ENCODE results near the gene DLX1.

The DLX1 gene

DNA sequence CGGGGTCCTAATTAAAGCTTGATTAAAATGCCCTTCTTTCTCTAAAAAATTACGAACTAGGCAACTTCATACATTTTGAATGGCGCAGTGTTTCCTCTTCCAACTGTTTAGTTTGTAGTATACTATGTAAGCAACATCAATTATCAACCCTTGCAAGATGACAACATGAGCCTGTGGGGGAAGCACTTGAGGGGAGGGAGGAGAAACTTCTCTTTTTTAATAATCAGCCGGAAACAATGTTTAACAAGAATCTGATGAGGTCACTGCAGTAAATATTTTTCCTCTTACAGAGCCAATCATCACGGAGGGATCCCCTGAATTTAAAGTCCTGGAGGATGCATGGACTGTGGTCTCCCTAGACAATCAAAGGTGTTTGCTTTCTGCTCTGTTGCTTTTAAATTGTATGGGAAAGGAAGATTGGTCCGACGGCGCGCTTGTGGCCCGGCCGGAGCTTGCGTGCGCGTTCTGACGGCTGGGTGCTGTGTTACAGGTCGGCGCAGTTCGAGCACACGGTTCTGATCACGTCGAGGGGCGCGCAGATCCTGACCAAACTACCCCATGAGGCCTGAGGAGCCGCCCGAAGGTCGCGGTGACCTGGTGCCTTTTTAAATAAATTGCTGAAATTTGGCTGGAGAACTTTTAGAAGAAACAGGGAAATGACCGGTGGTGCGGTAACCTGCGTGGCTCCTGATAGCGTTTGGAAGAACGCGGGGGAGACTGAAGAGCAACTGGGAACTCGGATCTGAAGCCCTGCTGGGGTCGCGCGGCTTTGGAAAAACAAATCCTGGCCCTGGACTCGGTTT is 5.3 kb upstream of the DLX1 start:
- H3K4me1 ChIP-seq (ENCODE audit: control insufficient read depth in 1 of 2, insufficient read depth in 1 of 2, low read depth in 1 of 2, low read length in 1 of 2) = peaks cover 42 to 48% of the 10 kb centered on the region in 2 experiments
- H3K9me3 ChIP-seq = no peaks in the 10 kb centered on the region
- H3K27ac ChIP-seq = no peak overlapping the region
- H3K4me3 ChIP-seq (ENCODE audit: low read depth in 1 of 2, low read length in 1 of 2) = peak overlapping the region; percentile 46 to 64
- peaks cover 89% of the 10 kb centered on the region for H3K27me3 ChIP-seq
- H3K36me3 ChIP-seq = no peaks in the 10 kb centered on the region
- TF ChIP-seq, protein P1, sequence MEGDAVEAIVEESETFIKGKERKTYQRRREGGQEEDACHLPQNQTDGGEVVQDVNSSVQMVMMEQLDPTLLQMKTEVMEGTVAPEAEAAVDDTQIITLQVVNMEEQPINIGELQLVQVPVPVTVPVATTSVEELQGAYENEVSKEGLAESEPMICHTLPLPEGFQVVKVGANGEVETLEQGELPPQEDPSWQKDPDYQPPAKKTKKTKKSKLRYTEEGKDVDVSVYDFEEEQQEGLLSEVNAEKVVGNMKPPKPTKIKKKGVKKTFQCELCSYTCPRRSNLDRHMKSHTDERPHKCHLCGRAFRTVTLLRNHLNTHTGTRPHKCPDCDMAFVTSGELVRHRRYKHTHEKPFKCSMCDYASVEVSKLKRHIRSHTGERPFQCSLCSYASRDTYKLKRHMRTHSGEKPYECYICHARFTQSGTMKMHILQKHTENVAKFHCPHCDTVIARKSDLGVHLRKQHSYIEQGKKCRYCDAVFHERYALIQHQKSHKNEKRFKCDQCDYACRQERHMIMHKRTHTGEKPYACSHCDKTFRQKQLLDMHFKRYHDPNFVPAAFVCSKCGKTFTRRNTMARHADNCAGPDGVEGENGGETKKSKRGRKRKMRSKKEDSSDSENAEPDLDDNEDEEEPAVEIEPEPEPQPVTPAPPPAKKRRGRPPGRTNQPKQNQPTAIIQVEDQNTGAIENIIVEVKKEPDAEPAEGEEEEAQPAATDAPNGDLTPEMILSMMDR (IDR thresholded peaks at IDR 0.05) = no peak

DNA sequence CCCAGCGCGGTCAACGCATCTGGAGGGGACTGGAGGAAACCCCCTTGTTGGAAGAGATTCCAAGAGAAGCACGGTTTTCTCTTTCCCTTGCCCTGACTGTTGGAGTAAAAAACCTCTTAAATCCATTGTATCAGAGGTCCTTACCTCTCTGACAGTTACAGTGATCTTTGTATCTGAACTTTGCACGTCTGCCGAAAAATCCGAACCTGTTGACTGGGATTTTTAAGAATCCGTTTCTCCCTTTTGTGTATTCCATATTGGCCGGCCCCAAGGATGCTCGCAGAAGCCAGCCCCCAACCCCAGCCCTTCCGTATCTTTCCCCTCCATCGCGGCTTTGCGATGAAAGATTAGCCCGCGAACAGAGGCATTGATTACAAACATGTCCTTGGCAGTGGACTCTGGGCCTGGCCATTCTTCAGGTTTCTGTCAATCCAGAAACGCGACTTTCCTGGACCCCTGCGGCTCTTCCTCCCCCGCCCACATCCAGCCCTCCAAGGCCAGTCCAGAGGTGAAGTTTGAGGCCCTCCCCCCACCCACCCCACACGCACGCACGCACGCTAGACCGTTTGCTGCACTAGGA is 4.6 kb upstream of the DLX1 start:
- Histone ChIP-seq H3K4me1 (ENCODE audit: control insufficient read depth in 1 of 2, insufficient read depth in 1 of 2, low read depth in 1 of 2, low read length in 1 of 2) (peaks cover 49 to 54% of the 10 kb centered on the region in 2 experiments), H3K27me3 (peaks cover 96% of the 10 kb centered on the region), H3K4me3 (ENCODE audit: low read depth in 1 of 2, low read length in 1 of 2) (peak overlapping the region; percentile 46 to 64), H3K9me3 (no peaks in the 10 kb centered on the region), H3K36me3 (no peaks in the 10 kb centered on the region), H3K27ac (no peak overlapping the region)
- TF ChIP-seq, protein P1 (IDR thresholded peaks at IDR 0.05) = no peak

DNA sequence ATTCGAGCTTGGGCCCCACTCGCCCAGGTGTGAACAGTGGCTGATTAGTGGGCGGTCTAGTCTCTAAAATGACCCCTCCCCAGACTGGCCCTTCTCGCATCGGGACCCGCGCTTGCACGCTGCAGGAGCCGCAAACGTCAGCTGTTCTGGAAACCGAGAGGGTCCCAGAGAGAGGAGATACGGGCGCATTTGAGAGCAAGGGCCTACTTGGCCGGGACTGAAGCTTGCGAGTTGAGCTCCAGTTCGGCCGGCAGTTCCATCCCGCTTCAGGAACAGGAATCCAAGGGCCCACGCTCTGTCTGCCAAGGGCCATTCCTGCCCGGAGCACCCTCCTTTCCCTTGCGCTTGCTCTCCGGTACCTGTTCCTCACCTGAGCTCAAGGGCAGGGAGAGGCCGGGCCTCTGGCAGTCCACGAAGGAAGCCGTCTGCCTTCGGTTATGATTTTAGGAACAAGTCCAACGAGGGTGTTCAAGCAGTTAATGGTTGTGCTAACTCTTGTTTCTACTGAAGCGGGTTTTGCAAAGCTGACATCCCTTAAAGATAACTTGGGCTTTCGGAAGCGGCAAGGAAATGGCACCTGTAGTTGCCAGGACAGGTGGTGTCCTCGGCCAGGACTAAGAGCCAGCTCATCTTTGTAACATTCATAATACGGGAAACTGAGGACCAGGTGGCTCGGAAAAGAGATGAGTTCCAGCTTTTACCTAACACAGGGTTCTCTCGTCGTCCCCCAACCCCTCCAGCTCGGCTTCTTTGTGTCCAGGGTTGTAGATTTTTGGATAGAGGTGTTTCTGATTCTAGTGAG is 3.9 kb upstream of the DLX1 start:
- H3K27ac ChIP-seq = no peak overlapping the region
- H3K4me1 ChIP-seq (ENCODE audit: control insufficient read depth in 1 of 2, insufficient read depth in 1 of 2, low read depth in 1 of 2, low read length in 1 of 2) = peaks cover 56 to 61% of the 10 kb centered on the region in 2 experiments
- peaks cover 100% of the 10 kb centered on the region for H3K27me3 ChIP-seq

DNA sequence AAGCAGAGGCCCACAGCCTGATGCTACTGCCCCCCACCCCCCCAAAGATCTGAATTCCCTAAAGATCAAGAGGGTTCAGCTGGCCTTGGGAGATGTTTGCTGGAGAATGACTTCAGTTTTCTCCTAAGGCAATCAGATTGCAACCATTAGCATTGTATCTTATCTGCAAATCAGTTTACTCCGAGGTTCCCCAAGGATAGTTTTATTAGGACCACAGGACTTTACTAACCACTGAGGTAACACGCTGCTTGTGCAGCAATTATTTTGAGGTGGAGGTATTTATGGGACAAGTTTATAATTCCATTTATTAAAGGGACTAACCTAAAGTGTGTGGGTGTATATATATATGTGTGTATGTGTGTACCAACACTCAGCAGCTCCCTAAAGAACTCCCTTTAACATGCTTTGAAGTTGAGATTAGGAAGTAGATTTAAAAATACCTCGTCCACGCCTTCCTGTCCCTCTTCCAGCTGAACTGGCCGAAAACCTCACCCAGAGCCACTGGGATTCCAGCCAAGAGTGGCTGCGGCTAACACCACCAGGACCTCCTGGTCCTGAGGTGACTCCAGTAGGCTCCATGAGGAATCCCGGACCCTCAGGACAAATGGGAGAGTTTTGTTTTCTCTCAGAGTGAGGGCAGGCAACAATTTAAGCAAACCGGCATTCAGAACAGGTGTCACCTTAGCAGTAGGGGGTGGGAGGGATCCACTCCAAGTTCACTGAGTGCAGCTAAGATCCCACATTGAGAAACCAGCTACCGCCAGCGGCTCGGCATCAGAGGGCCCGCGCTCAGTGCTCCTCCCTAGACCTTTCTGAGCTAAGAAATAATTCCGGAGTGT is 3.0 kb upstream of the DLX1 start:
- Histone ChIP-seq H3K4me1 (ENCODE audit: control insufficient read depth in 1 of 2, insufficient read depth in 1 of 2, low read depth in 1 of 2, low read length in 1 of 2) (peaks cover 65 to 70% of the 10 kb centered on the region in 2 experiments), H3K27ac (no peak overlapping the region), H3K4me3 (ENCODE audit: low read depth in 1 of 2, low read length in 1 of 2) (no peak overlapping the region), H3K9me3 (no peaks in the 10 kb centered on the region), H3K36me3 (no peaks in the 10 kb centered on the region), H3K27me3 (peaks cover 100% of the 10 kb centered on the region)
- TF ChIP-seq, protein P1 (IDR thresholded peaks at IDR 0.05) = no peak

More for the DNA sequence above, 3.9 kb upstream of the DLX1 start:
- no peaks in the 10 kb centered on the region for H3K9me3 ChIP-seq
- H3K4me3 ChIP-seq (ENCODE audit: low read depth in 1 of 2, low read length in 1 of 2) = no peak overlapping the region
- TF ChIP-seq, protein P1 (IDR thresholded peaks at IDR 0.05) = no peak
- H3K36me3 ChIP-seq = no peaks in the 10 kb centered on the region
